Measurements from ENCODE around the gene COL4A1.

The COL4A1 gene

GRCh38 chr13:110231348-110232047 lies 75.5 kb downstream of the COL4A1 start:
- peak overlapping the region; percentile 82 to 91 for H3K27ac ChIP-seq
- H3K4me1 ChIP-seq: peaks cover 0 to 89% (median 46%) of the 10 kb centered on the region in 4 donors
- no peak overlapping the region for H3K4me3 ChIP-seq
- TF ChIP-seq CTCF (IDR thresholded peaks at IDR 0.05): no peak
- no peaks in the 10 kb centered on the region for H3K9me3 ChIP-seq
- no peak for DNase-seq
- H3K27me3 ChIP-seq: no peaks in the 10 kb centered on the region
- no peaks in the 10 kb centered on the region for H3K36me3 ChIP-seq
- intact Hi-C loops (cut with DNase I; ENCODE audit: low total_unique reads): no loop called here

GRCh38 chr13:110230661-110231347 lies 76.2 kb downstream of the COL4A1 start:
- Histone ChIP-seq H3K4me3 (no peak overlapping the region), H3K36me3 (no peaks in the 10 kb centered on the region), H3K9me3 (no peaks in the 10 kb centered on the region), H3K27ac (peak overlapping the region; percentile 82 to 91), H3K27me3 (no peaks in the 10 kb centered on the region), H3K4me1 (peaks cover 0 to 89% (median 48%) of the 10 kb centered on the region in 4 donors)
- intact Hi-C loops (cut with DNase I; ENCODE audit: low total_unique reads): no loop called here
- DNase-seq: peak in 1 of 2 donors; percentile 60
- TF ChIP-seq CTCF (IDR thresholded peaks at IDR 0.05): no peak

- peak in 1 of 2 donors; percentile 61 for DNase-seq
- TF ChIP-seq CTCF (IDR thresholded peaks at IDR 0.05): no peak
- Histone ChIP-seq H3K36me3 (no peaks in the 10 kb centered on the region), H3K4me3 (no peak overlapping the region), H3K9me3 (no peaks in the 10 kb centered on the region), H3K4me1 (peaks cover 0 to 87% (median 52%) of the 10 kb centered on the region in 4 donors), H3K27ac (peak overlapping the region; percentile 82 to 91), H3K27me3 (no peaks in the 10 kb centered on the region)
- intact Hi-C loops (cut with DNase I; ENCODE audit: low total_unique reads): loop anchor here (10.0 kb wide), 1 partner anchor 75 kb away; the partner anchor contains the start of genes COL4A1 and COL4A2
These were observed 76.9 kb downstream of the COL4A1 start for GRCh38 chr13:110229905-110230563.

- peaks cover 0 to 87% (median 48%) of the 10 kb centered on the region in 4 donors for H3K4me1 ChIP-seq
- intact Hi-C loops (cut with DNase I; ENCODE audit: low total_unique reads): loop anchor here (10.0 kb wide), 1 partner anchor 76 kb away; the partner anchor contains the start of genes COL4A1 and COL4A2
These were observed 77.7 kb downstream of the COL4A1 start for GRCh38 chr13:110228936-110229904.

More at GRCh38 chr13:110228936-110229904, 77.7 kb downstream of the COL4A1 start:
- no peaks in the 10 kb centered on the region for H3K36me3 ChIP-seq
- H3K9me3 ChIP-seq: no peaks in the 10 kb centered on the region
- DNase-seq: no peak
- no peak overlapping the region for H3K4me3 ChIP-seq
- peak overlapping the region; percentile 56 to 91 for H3K27ac ChIP-seq
- no peak for TF ChIP-seq CTCF (IDR thresholded peaks at IDR 0.05)
- no peaks in the 10 kb centered on the region for H3K27me3 ChIP-seq

Data from tibial artery (tissue), 4 donors.